Nucleus accumbens (tissue), 56 donors: ENCODE measurements around the gene NTN3.

Experiments used
- DNase-seq, 56 donors: peaks; one replicate each; lab custom pipeline; 2025; lab: John Stamatoyannopoulos, UW

The NTN3 gene

GRCh38 chr16:2511996-2512734, 41.1 kb downstream of the NTN3 start:
- no peak for DNase-seq

- DNase-seq: peak in 2 of 56 donors; percentile 24 to 53
Measured at GRCh38 chr16:2512735-2513404, 41.8 kb downstream of the NTN3 start.

GRCh38 chr16:2513405-2514332, 42.6 kb downstream of the NTN3 start, which contains the start of gene ATP6V0C:
ATP6V0C (plus strand) TSS chr16:2513952; CDS start chr16:2514104, 152 bp downstream.
- DNase-seq: peak in 55 of 56 donors; percentile 31 to 97 (median 89)

- DNase-seq: peak in 1 of 56 donors; percentile 35
Measured at GRCh38 chr16:2514333-2515179, 43.5 kb downstream of the NTN3 start.

GRCh38 chr16:2515180-2515851, 44.2 kb downstream of the NTN3 start:
- DNase-seq: no peak

- peak in 1 of 56 donors; percentile 41 for DNase-seq
Measured at GRCh38 chr16:2516391-2517240, 45.5 kb downstream of the NTN3 start.

GRCh38 chr16:2517954-2518605, 47.0 kb downstream of the NTN3 start:
- DNase-seq: no peak

GRCh38 chr16:2518823-2519710, 48.0 kb downstream of the NTN3 start:
- DNase-seq: no peak

GRCh38 chr16:2519711-2520080, 48.6 kb downstream of the NTN3 start:
- DNase-seq: no peak

GRCh38 chr16:2520097-2520783, 49.1 kb downstream of the NTN3 start, which contains the start of gene AMDHD2:
AMDHD2 (plus strand) TSS chr16:2520371; CDS start chr16:2520459, 88 bp downstream.
- DNase-seq: peak in 55 of 56 donors; percentile 33 to 93 (median 81)

GRCh38 chr16:2520784-2521531, 49.9 kb downstream of the NTN3 start:
- no peak for DNase-seq
